ENCODE results near the gene FXYD1. TPM values are rescaled to one million over a fixed set of nuclear protein-coding genes. Genes with fewer than 3 reads are reported as not detected.

Gene FXYD1
- total RNA-seq, 1 donor from 2014 or later = 49.7 TPM

DNA sequence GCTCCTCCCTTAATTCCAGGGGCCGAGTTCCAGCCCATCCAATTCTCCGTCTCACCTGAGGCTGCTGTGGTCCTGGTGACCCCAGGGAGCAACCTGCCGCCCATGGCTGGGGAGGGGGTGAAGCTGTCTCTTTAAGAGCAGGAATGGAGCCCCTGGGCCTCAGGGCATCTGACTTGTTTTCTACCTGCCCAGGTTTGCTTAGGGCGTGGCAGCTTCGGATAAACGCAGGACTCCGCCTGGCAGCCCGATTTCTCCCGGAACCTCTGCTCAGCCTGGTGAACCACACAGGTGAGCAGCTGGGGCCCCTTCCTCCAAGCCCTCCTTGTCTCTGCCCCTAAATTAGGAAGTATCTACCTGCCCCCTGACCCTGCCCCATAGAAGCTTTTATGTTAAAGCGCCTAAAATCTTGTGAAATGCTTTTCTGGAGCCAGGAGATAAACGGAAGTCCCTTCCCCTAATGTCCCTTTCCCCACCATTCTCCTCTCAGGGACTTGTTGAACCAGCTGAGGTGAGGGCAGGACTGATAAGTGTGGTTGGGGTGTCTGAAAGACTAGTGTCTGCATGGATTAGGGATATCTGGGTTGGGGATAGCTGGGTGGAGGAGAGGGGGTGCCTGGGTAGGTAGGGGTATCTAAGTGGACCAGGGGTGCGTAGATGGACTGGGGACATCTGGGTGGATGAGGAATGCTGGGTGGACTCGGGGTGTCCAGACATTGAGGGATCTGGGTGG is 22.4 kb upstream of the FXYD1 start:
- ATAC-seq = peak; percentile 37 to 54
- Histone ChIP-seq H3K27me3 (ENCODE audit: low read depth) (no peaks in the 10 kb centered on the region), H3K36me3 (no peaks in the 10 kb centered on the region), H3K4me1 (peaks cover 12% of the 10 kb centered on the region), H3K4me3 (peak overlapping the region; percentile 48), H3K27ac (peak overlapping the region; percentile 78), H3K9me3 (no peaks in the 10 kb centered on the region)
- intact Hi-C loops (cut with DNase I) = no loop called here
- DNase-seq = peak; percentile 78
- TF ChIP-seq, protein P1, sequence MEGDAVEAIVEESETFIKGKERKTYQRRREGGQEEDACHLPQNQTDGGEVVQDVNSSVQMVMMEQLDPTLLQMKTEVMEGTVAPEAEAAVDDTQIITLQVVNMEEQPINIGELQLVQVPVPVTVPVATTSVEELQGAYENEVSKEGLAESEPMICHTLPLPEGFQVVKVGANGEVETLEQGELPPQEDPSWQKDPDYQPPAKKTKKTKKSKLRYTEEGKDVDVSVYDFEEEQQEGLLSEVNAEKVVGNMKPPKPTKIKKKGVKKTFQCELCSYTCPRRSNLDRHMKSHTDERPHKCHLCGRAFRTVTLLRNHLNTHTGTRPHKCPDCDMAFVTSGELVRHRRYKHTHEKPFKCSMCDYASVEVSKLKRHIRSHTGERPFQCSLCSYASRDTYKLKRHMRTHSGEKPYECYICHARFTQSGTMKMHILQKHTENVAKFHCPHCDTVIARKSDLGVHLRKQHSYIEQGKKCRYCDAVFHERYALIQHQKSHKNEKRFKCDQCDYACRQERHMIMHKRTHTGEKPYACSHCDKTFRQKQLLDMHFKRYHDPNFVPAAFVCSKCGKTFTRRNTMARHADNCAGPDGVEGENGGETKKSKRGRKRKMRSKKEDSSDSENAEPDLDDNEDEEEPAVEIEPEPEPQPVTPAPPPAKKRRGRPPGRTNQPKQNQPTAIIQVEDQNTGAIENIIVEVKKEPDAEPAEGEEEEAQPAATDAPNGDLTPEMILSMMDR (IDR thresholded peaks at IDR 0.05) = no peak

DNA sequence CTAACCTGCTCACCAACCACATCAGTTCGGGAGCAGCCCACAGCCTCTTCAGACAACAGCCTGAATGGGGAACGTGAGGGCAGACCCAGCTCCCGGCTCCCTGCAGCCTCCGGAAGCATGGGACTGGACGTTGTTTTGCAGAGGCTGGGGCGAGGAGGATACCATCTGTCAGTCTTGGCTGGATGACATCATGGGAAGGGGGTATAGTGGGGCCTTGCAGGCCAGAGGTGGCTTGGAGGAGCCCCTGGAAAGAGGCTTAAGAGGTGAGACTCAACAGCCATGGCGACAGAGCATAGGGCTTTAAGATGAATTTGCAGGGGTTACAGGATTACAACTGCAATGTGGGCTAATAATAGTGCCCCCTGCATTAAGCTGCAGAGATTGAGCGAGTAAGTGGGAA is 21.5 kb upstream of the FXYD1 start:
- peak overlapping the region; percentile 78 for H3K27ac ChIP-seq
- ATAC-seq = no peak

DNA sequence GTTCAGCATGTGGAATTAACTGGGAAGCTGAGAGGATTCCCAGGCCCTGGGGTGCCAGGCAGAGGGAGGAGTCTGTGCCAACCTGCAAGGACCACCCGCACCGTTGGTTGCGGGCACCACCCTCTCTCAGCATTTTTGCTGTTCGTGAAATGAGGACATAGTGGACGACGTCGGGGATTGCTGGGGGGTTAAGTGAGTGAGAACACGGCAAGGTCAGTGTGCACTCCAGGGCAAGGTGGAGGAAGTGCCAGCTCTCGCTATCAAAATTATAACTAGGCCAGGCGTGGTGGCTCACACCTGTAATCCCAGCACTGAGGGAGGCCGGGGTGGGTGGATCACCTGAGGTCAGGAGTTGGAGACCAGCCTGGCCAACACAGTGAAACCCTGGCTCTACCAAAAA is 20.8 kb upstream of the FXYD1 start:
- peak overlapping the region; percentile 78 for H3K27ac ChIP-seq

More for the DNA sequence above, 21.5 kb upstream of the FXYD1 start:
- no peak for DNase-seq
- TF ChIP-seq, protein P1 (IDR thresholded peaks at IDR 0.05) = no peak
- H3K9me3 ChIP-seq = no peaks in the 10 kb centered on the region
- no peaks in the 10 kb centered on the region for H3K36me3 ChIP-seq
- no peaks in the 10 kb centered on the region for H3K27me3 ChIP-seq (ENCODE audit: low read depth)
- intact Hi-C loops (cut with DNase I) = no loop called here
- H3K4me1 ChIP-seq = peaks cover 12% of the 10 kb centered on the region
- peak overlapping the region; percentile 48 for H3K4me3 ChIP-seq

DNA sequence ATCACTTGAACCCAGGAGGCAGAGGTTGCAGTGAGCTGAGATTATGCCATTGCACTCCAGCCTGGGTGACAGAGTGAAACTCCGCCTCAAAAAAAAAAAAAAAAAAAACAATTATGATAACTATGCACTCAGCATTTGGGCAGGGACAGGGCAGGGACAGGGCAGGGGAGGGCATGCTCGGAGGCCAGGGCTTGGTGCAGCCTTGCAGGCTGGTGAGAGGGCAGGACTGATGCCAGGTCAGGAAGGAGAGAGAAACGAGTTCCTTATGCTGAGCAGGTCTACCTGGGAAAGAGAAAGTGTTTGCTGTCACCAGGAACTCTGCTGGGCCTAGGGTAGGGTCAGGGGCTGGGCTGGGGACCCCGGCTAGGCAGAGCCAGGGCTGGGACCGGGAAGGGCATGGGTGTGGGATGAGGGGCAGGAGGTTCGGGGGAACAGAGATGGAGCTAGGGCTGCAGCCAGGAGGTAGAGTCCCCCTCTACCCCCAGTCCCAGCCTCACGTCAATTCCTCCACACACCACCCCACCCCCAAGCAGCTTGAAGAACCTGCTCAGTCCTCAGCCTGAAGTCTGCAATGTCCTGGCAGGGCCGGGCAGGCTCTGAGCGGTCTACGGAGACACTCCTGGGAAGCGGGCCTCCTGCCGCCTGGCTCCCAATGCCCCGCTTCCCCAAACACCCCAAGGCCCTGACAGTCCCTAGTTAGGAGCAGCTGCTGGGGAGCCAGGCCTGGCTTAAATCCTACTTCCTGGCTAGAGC is 20.2 kb upstream of the FXYD1 start:
- H3K36me3 ChIP-seq = no peaks in the 10 kb centered on the region
- ATAC-seq (peak; percentile 84 to 87), DNase-seq (peak; percentile 87)
- TF ChIP-seq, protein P1 (IDR thresholded peaks at IDR 0.05) = no peak
- peaks cover 20% of the 10 kb centered on the region for H3K4me1 ChIP-seq
- H3K27ac ChIP-seq = peak overlapping the region; percentile 79
- intact Hi-C loops (cut with DNase I) = no loop called here
- H3K27me3 ChIP-seq (ENCODE audit: low read depth) = no peaks in the 10 kb centered on the region
- peak overlapping the region; percentile 39 for H3K4me3 ChIP-seq
- no peaks in the 10 kb centered on the region for H3K9me3 ChIP-seq

More for the DNA sequence above, 20.8 kb upstream of the FXYD1 start:
- H3K36me3 ChIP-seq = no peaks in the 10 kb centered on the region
- H3K4me1 ChIP-seq = peaks cover 14% of the 10 kb centered on the region
- ATAC-seq (peak; percentile 38 to 40), DNase-seq (no peak)
- no peak overlapping the region for H3K4me3 ChIP-seq
- intact Hi-C loops (cut with DNase I) = no loop called here
- H3K27me3 ChIP-seq (ENCODE audit: low read depth) = no peaks in the 10 kb centered on the region
- TF ChIP-seq, protein P1 (IDR thresholded peaks at IDR 0.05) = no peak
- H3K9me3 ChIP-seq = no peaks in the 10 kb centered on the region

DNA sequence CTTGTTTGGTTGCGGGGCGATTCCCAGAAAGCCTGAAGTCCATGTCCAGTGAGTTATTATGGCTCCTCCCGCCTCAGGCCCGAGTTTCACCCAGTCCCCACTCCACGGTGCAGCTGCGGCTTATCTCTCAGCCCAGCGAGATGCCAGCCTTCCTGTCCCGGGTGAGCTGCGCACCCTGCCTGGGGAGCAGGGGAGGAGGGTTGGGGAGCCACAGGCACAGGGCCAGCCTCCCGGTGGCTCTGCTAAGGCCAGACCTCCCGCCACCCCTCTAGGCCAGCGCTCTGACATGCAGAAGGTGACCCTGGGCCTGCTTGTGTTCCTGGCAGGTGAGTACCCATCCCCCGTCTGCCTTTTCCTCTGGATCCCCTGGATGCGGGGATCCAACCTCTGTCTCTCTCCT is 19.5 kb upstream of the FXYD1 start:
- DNase-seq = no peak
- peaks cover 26% of the 10 kb centered on the region for H3K4me1 ChIP-seq
- H3K27ac ChIP-seq = peak overlapping the region; percentile 79
- no peaks in the 10 kb centered on the region for H3K27me3 ChIP-seq (ENCODE audit: low read depth)
- no peaks in the 10 kb centered on the region for H3K36me3 ChIP-seq
- no peak for ATAC-seq
- peak overlapping the region; percentile 39 for H3K4me3 ChIP-seq
- intact Hi-C loops (cut with DNase I) = no loop called here
- TF ChIP-seq, protein P1 (IDR thresholded peaks at IDR 0.05) = no peak
- no peaks in the 10 kb centered on the region for H3K9me3 ChIP-seq
